MM.1S (cell line): Measurements from ENCODE around the gene ZBTB7B.

ENCODE experiments used
- DNase-seq: peaks from one replicate; pipeline ENCODE4 v3.0.0-alpha.2; 2015
- H2AFZ ChIP-seq: fragments of 300-600 bp; sonication (generic); 2 replicates; pipeline ENCODE4 v1.6.0; 2016; ENCODE audit warnings: antibody characterized with exemption, low read length
- H3F3A ChIP-seq: fragments of 300-600 bp; sonication (generic); 2 replicates; pipeline ENCODE4 v1.6.1; 2016; ENCODE audit warnings: mild to moderate bottlenecking, antibody characterized with exemption, low read length, moderate library complexity, mixed read lengths; ENCODE audit not compliant: insufficient read depth
- H3K27ac ChIP-seq: fragments of 300-600 bp; sonication (generic); 2 replicates; pipeline ENCODE4 v1.5.1; 2016; ENCODE audit warnings: mild to moderate bottlenecking, low read length
- H3K27me3 ChIP-seq: fragments of 300-600 bp; sonication (generic); replicated peaks from 2 replicates; pipeline ENCODE4 v1.6.0; 2016; ENCODE audit warnings: low read length; ENCODE audit not compliant: insufficient read depth
- H3K36me3 ChIP-seq: fragments of 300-600 bp; sonication (generic); replicated peaks from 2 replicates; pipeline ENCODE4 v1.6.1; 2016; ENCODE audit warnings: mild to moderate bottlenecking, low read length, mixed read lengths; ENCODE audit not compliant: insufficient read depth
- H3K4me1 ChIP-seq: fragments of 300-600 bp; sonication (generic); 2 replicates; pipeline ENCODE4 v1.6.1; 2016; ENCODE audit warnings: low read length, mixed read lengths
- H3K4me2 ChIP-seq: fragments of 300-600 bp; sonication (generic); 2 replicates; pipeline ENCODE4 v1.6.0; 2016; ENCODE audit warnings: low read depth, low read length
- H3K4me3 ChIP-seq: fragments of 300-600 bp; sonication (generic); 2 replicates; pipeline ENCODE4 v1.5.1; 2016; ENCODE audit warnings: low read length, mixed read lengths
- H3K79me2 ChIP-seq: fragments of 300-600 bp; sonication (generic); 2 replicates; pipeline ENCODE4 v1.6.1; 2016; ENCODE audit warnings: mixed run types, low read length, mixed read lengths
- H3K9ac ChIP-seq: fragments of 300-600 bp; sonication (generic); 2 replicates; pipeline ENCODE4 v1.6.1; 2016; ENCODE audit warnings: low read length, mixed read lengths
- H3K9me2 ChIP-seq: fragments of 300-600 bp; sonication (generic); replicated peaks from 2 replicates; pipeline ENCODE4 v1.6.1; 2016; ENCODE audit warnings: mild to moderate bottlenecking, low read length, mixed read lengths; ENCODE audit not compliant: insufficient read depth
- H3K9me3 ChIP-seq: fragments of 300-600 bp; sonication (generic); replicated peaks from 2 replicates; pipeline ENCODE4 v1.6.1; 2016; ENCODE audit warnings: mild to moderate bottlenecking, low read length, mixed read lengths; ENCODE audit not compliant: insufficient read depth
- H4K20me1 ChIP-seq: fragments of 300-600 bp; sonication (generic); 2 replicates; pipeline ENCODE4 v1.6.1; 2016; ENCODE audit warnings: mild to moderate bottlenecking, low read length, moderate library complexity, mixed read lengths; ENCODE audit not compliant: insufficient read depth
- CTCF ChIP-seq: fragments of 300-600 bp; sonication (generic); IDR thresholded peaks from 2 replicates; pipeline ENCODE4 v1.5.1; 2016; ENCODE audit warnings: antibody characterized with exemption, low read length, mixed read lengths
- EZH2 ChIP-seq: fragments of 300-600 bp; sonication (generic); optimal IDR thresholded peaks from 2 replicates; pipeline ENCODE3; 2017; ENCODE audit warnings: low read depth, mild to moderate bottlenecking, antibody characterized with exemption, low read length, mixed read lengths
- EZH2phosphoT487 ChIP-seq: fragments of 300-600 bp; sonication (generic); IDR thresholded peaks from 2 replicates; pipeline ENCODE4 v1.6.1; 2018; ENCODE audit warnings: antibody characterized with exemption, low read length

Gene ZBTB7B

GRCh38 chr1:154973344-154974101, 29.1 kb upstream of the ZBTB7B start:
- Histone ChIP-seq H2AFZ (no peak overlapping the region), H3K9me2 (no peaks in the 10 kb centered on the region), H3K4me1 (peaks cover 42% of the 10 kb centered on the region), H3K9ac (peak overlapping the region; percentile 86), H3K79me2 (peaks cover 91% of the 10 kb centered on the region), H4K20me1 (no peaks in the 10 kb centered on the region), H3K36me3 (peaks cover 4% of the 10 kb centered on the region; the same call in 1 of the 2 replicates), H3K27me3 (no peaks in the 10 kb centered on the region), H3F3A (peaks cover 44% of the 10 kb centered on the region), H3K4me2 (peak overlapping the region; percentile 64), H3K4me3 (peak overlapping the region; percentile 69), H3K27ac (peak overlapping the region; percentile 90), H3K9me3 (no peaks in the 10 kb centered on the region)
- TF ChIP-seq EZH2phosphoT487 = no peak
- peak; percentile 27 for TF ChIP-seq CTCF
- TF ChIP-seq EZH2 = no peak
- DNase-seq = peak; percentile 100

GRCh38 chr1:154974102-154974807, 28.3 kb upstream of the ZBTB7B start, which contains the start of gene CKS1B:
Gene CKS1B, plus strand, starts transcription at chr1:154974681. Its CDS starts 65 bp downstream, at chr1:154974746.
- Histone ChIP-seq H4K20me1 (no peaks in the 10 kb centered on the region), H3K27ac (peak within 1 kb of the TSS; percentile 90), H3K4me1 (peaks cover 39% of the 10 kb centered on the region), H3K79me2 (peaks cover 88% of the 10 kb centered on the region), H3K9me3 (no peaks in the 10 kb centered on the region), H3K4me3 (peak within 1 kb of the TSS; percentile 69), H2AFZ (peak within 1 kb of the TSS; percentile 21; the same call in 1 of the 2 replicates), H3K9me2 (no peaks in the 10 kb centered on the region), H3K36me3 (peaks cover 6% of the 10 kb centered on the region), H3K9ac (peak within 1 kb of the TSS; percentile 86), H3K4me2 (peak within 1 kb of the TSS; percentile 73), H3F3A (peaks cover 44% of the 10 kb centered on the region), H3K27me3 (no peaks in the 10 kb centered on the region)
- peak; percentile 100 for DNase-seq
- TF ChIP-seq CTCF (no peak), EZH2phosphoT487 (no peak), EZH2 (no peak)

- Histone ChIP-seq H3K27ac (peak overlapping the region; percentile 90), H3K36me3 (peaks cover 9% of the 10 kb centered on the region), H3K4me2 (peak overlapping the region; percentile 73), H3K27me3 (no peaks in the 10 kb centered on the region), H3K79me2 (peaks cover 87% of the 10 kb centered on the region), H3K4me3 (peak overlapping the region; percentile 69), H4K20me1 (no peaks in the 10 kb centered on the region), H3F3A (peaks cover 44% of the 10 kb centered on the region), H3K9me2 (no peaks in the 10 kb centered on the region), H3K9me3 (no peaks in the 10 kb centered on the region), H2AFZ (peak overlapping the region; percentile 21; the same call in 1 of the 2 replicates), H3K4me1 (peaks cover 32% of the 10 kb centered on the region), H3K9ac (peak overlapping the region; percentile 86)
- no peak for TF ChIP-seq EZH2phosphoT487
- no peak for TF ChIP-seq CTCF
- TF ChIP-seq EZH2 = no peak
- peak; percentile 99 for DNase-seq
Measured at GRCh38 chr1:154974808-154975408, 27.7 kb upstream of the ZBTB7B start.
